OCI-LY7 (cell line): ENCODE measurements around the gene RELCH. TPM values are rescaled to one million over a fixed set of nuclear protein-coding genes. Genes with fewer than 3 reads are reported as not detected.

Experiments used
- BruUV-seq: library from RNA; stranded (reverse); fragments of 400-500 nt; replicated peaks from 2 replicates; lab custom pipeline; 2021; lab: Mats Ljungman, UMichigan
- CTCF ChIA-PET: fragments of 300-600 bp; sonication (Branson Sonifier 250); formaldehyde crosslinking; loops from one replicate; lab custom pipeline; 2022; ENCODE audit warnings: antibody characterized with exemption; ENCODE audit not compliant: unreplicated experiment; lab: Charles Lee
- POLR2A ChIA-PET: fragments of 300-600 bp; sonication (Branson Sonifier 250); formaldehyde crosslinking; loops from one replicate; lab custom pipeline; 2022; ENCODE audit warnings: antibody characterized with exemption; lab: Charles Lee
- DNase-seq: peaks from one replicate; pipeline ENCODE4 v3.0.0-alpha.2; 2015; ENCODE audit warnings: low spot score
- H2AFZ ChIP-seq: fragments of 200-600 bp; sonication (generic), shearing (Covaris generic); 2 replicates; pipeline ENCODE4 v1.6.1; 2014; ENCODE audit warnings: mild to moderate bottlenecking, antibody characterized with exemption, low read length, moderate library complexity
- H3K27ac ChIP-seq: fragments of 200-600 bp; sonication (generic); 2 replicates; pipeline ENCODE4 v1.5.1; 2014; ENCODE audit warnings: mixed run types, low read depth, mild to moderate bottlenecking, moderate library complexity, low read length, inconsistent platforms; ENCODE audit not compliant: poor library complexity, severe bottlenecking
- H3K36me3 ChIP-seq: fragments of 200-600 bp; sonication (generic); 2 replicates; pipeline ENCODE4 v1.6.1; 2014; ENCODE audit warnings: mild to moderate bottlenecking, antibody characterized with exemption, low read length, moderate library complexity, mixed read lengths; ENCODE audit not compliant: insufficient read depth
- H3K4me1 ChIP-seq: fragments of 200-600 bp; sonication (generic); 2 replicates; pipeline ENCODE4 v1.5.1; 2014; ENCODE audit warnings: mild to moderate bottlenecking, low read length; ENCODE audit not compliant: insufficient read depth, poor library complexity, severe bottlenecking
- H3K4me2 ChIP-seq: fragments of 200-600 bp; sonication (generic); 2 replicates; pipeline ENCODE4 v1.6.1; 2014; ENCODE audit warnings: mild to moderate bottlenecking, low read length
- H3K4me3 ChIP-seq: fragments of 200-600 bp; sonication (generic); 2 replicates; pipeline ENCODE4 v1.5.1; 2014; ENCODE audit warnings: mild to moderate bottlenecking, low read depth, low read length; ENCODE audit not compliant: poor library complexity, severe bottlenecking
- H3K79me2 ChIP-seq: fragments of 200-600 bp; sonication (generic); 2 replicates; pipeline ENCODE4 v1.6.1; 2016; ENCODE audit warnings: low read depth, mild to moderate bottlenecking, low read length, moderate library complexity, mixed read lengths; ENCODE audit not compliant: insufficient read depth
- H3K9me2 ChIP-seq: fragments of 200-600 bp; sonication (generic); 2 replicates; pipeline ENCODE4 v1.6.1; 2016; ENCODE audit warnings: mild to moderate bottlenecking, low read length, mixed read lengths; ENCODE audit not compliant: insufficient read depth
- H3K9me3 ChIP-seq: fragments of 200-600 bp; sonication (generic); 2 replicates; pipeline ENCODE4 v1.6.1; 2014; ENCODE audit warnings: mild to moderate bottlenecking, mixed run types, low read length, mixed read lengths
- H4K20me1 ChIP-seq: fragments of 200-600 bp; sonication (generic); 2 replicates; pipeline ENCODE4 v1.6.1; 2014; ENCODE audit warnings: mild to moderate bottlenecking, antibody characterized with exemption, low read length, moderate library complexity, mixed read lengths; ENCODE audit not compliant: insufficient read depth
- CTCF ChIP-seq: fragments of 200-600 bp; sonication (generic); conservative IDR thresholded peaks from 2 replicates; pipeline ENCODE4 v1.5.1; 2014; ENCODE audit warnings: mild to moderate bottlenecking, antibody characterized with exemption, low read length, moderate library complexity, mixed read lengths
- EZH2phosphoT487 ChIP-seq: fragments of 200-600 bp; sonication (generic); IDR thresholded peaks from 2 replicates; pipeline ENCODE4 v1.6.1; 2018; ENCODE audit warnings: low read depth, borderline replicate concordance, mild to moderate bottlenecking, mixed run types, antibody characterized with exemption, low read length, moderate library complexity, mixed read lengths
- intact Hi-C: fragments of 100-400 bp; cut with micrococcal nuclease; formaldehyde crosslinking; loops from one replicate; pipeline ENCODE4 v1.10.0; 2022; ENCODE audit not compliant: unreplicated experiment
- total RNA-seq, 2 experiments: library from RNA; depleted of rRNA in 1 of 2; stranded (reverse); fragments of >200 nt in 1 of 2; shearing (Covaris generic) in 1 of 2; gene quantifications; 2 replicates each; pipeline ENCODE4 v1.2.3, GENCODE V29; 2014 to 2022

RELCH gene
- total RNA-seq, 2 experiments from 2014 or later: 21.2 to 23.1 TPM

- Histone ChIP-seq H3K79me2 (no peaks in the 10 kb centered on the region), H3K36me3 (no peaks in the 10 kb centered on the region; the same call in 1 of the 2 replicates), H3K27ac (no peak overlapping the region), H3K4me3 (no peak overlapping the region), H3K9me3 (no peaks in the 10 kb centered on the region), H3K4me2 (no peak overlapping the region), H4K20me1 (no peaks in the 10 kb centered on the region), H3K4me1 (no peaks in the 10 kb centered on the region), H2AFZ (no peak overlapping the region), H3K9me2 (no peaks in the 10 kb centered on the region)
- intact Hi-C loops: no loop called here
- ChIA-PET CTCF (no interaction called here), POLR2A (interaction anchor here (0.7 kb wide), 1 partner anchor 211 kb away, joined by 3 read pairs; no protein-coding TSS in a partner anchor)
- DNase-seq: no peak
- no peak for TF ChIP-seq CTCF
- no peak for TF ChIP-seq EZH2phosphoT487
- no TSS peak for BruUV-seq
Measured at GRCh38 chr18:62140259-62140658, 46.8 kb upstream of the RELCH start.

GRCh38 chr18:62144338-62144737, 42.7 kb upstream of the RELCH start:
- no peak overlapping the region for H3K27ac ChIP-seq
- no peaks in the 10 kb centered on the region for H3K9me2 ChIP-seq
- H3K36me3 ChIP-seq: no peaks in the 10 kb centered on the region; the same call in 1 of the 2 replicates
- no peak overlapping the region for H2AFZ ChIP-seq
- TF ChIP-seq CTCF: no peak
- no peak for TF ChIP-seq EZH2phosphoT487
- no peak overlapping the region for H3K4me3 ChIP-seq
- H3K4me2 ChIP-seq: no peak overlapping the region
- no peaks in the 10 kb centered on the region for H3K9me3 ChIP-seq
- no peaks in the 10 kb centered on the region for H3K79me2 ChIP-seq
- ChIA-PET POLR2A (interaction anchor here (0.5 to 0.6 kb wide), 2 partner anchors 795 to 1253 kb away, joined by 3 to 6 read pairs; no protein-coding TSS in a partner anchor), CTCF (no interaction called here)
- H4K20me1 ChIP-seq: no peaks in the 10 kb centered on the region
- BruUV-seq: no TSS peak
- no peaks in the 10 kb centered on the region for H3K4me1 ChIP-seq
- no peak for DNase-seq
- intact Hi-C loops: no loop called here

GRCh38 chr18:62151068-62151771, 35.8 kb upstream of the RELCH start:
- no peak overlapping the region for H3K4me3 ChIP-seq
- no peaks in the 10 kb centered on the region for H3K4me1 ChIP-seq
- H3K9me2 ChIP-seq: no peaks in the 10 kb centered on the region
- H3K9me3 ChIP-seq: no peaks in the 10 kb centered on the region
- H2AFZ ChIP-seq: no peak overlapping the region
- no peak for DNase-seq
- no peaks in the 10 kb centered on the region for H3K36me3 ChIP-seq
- ChIA-PET POLR2A (interaction anchor here (0.7 kb wide), 1 partner anchor 1287 kb away, joined by 3 read pairs; no protein-coding TSS in a partner anchor), CTCF (no interaction called here)
- TF ChIP-seq CTCF (no peak), EZH2phosphoT487 (no peak)
- H3K27ac ChIP-seq: no peak overlapping the region
- BruUV-seq: no TSS peak
- intact Hi-C loops: no loop called here
- H3K79me2 ChIP-seq: no peaks in the 10 kb centered on the region
- H4K20me1 ChIP-seq: no peaks in the 10 kb centered on the region
- no peak overlapping the region for H3K4me2 ChIP-seq
